Esophagus mucosa (tissue), 1 donor: Measurements from ENCODE around the gene ALDH3A1. TPM values are rescaled to one million over a fixed set of nuclear protein-coding genes. Genes with fewer than 3 reads are reported as not detected.

ENCODE experiments used
- ATAC-seq: fragments of 200-7000 bp; cut with Tn5 transposase; one replicate; pipeline ENCODE4 v1.9.1; 2020
- total RNA-seq: library from RNA; stranded (reverse); gene quantifications from one replicate; pipeline ENCODE4 v1.2.4, GENCODE V29; 2023
- donor health status: DM: yes; HTN: yes; CAD: no.

Gene ALDH3A1
- total RNA-seq, 1 donor from 2014 or later: 194 TPM

GRCh38 chr17:19702217-19702641 lies 45.9 kb downstream of the ALDH3A1 start:
- no peak for ATAC-seq

Other genes starting within 250 kb of the ALDH3A1 start
- 2.7 TPM for gene SLC47A1, start 214.4 kb downstream of the ALDH3A1 start, total RNA-seq
- 98.6 TPM for gene ALDH3A2, start 99.5 kb downstream of the ALDH3A1 start, total RNA-seq
- gene SLC47A2, start 31.7 kb downstream of the ALDH3A1 start, total RNA-seq: 0.92 TPM
- 8.4 TPM for gene ULK2, start 119.6 kb upstream of the ALDH3A1 start, total RNA-seq
- gene AKAP10, start 229.5 kb upstream of the ALDH3A1 start, total RNA-seq: 20.6 TPM